Spleen (tissue), 11 donors: Measurements from ENCODE around the gene WDR54. TPM values are rescaled to one million over a fixed set of nuclear protein-coding genes. Genes with fewer than 3 reads are reported as not detected.

Experiments
- DNase-seq: peaks from one replicate; pipeline ENCODE4 v3.0.0-alpha.2; 2020
- H3K27ac ChIP-seq, 8 donors: fragments of 200-600 bp; sonication (generic) in 7 of 8; 1 replicate in 4 of 8; 2 replicates in 4 of 8; pipeline versions ENCODE4 v1.5.0 to v1.8.0; 2016 to 2021; ENCODE audit warnings: inconsistent platforms in 4 of 8, mild to moderate bottlenecking in 4 of 8, moderate library complexity in 1 of 8
- H3K27me3 ChIP-seq, 7 donors: fragments of 200-600 bp; sonication (generic) in 6 of 7; replicated peaks in 1 of 7; 1 replicate in 4 of 7; 2 replicates in 3 of 7; pipeline versions ENCODE4 v1.5.0 to v1.8.0; 2016 to 2021; ENCODE audit warnings: inconsistent platforms in 3 of 7, mild to moderate bottlenecking in 1 of 7
- H3K36me3 ChIP-seq, 6 donors: fragments of 200-600 bp; sonication (generic) in 5 of 6; 1 replicate in 4 of 6; 2 replicates in 2 of 6; pipeline versions ENCODE4 v1.5.0 to v1.8.0; 2016 to 2021; ENCODE audit warnings: inconsistent platforms in 2 of 6
- H3K4me1 ChIP-seq, 6 donors: fragments of 200-600 bp; sonication (generic) in 5 of 6; 1 replicate in 3 of 6; 2 replicates in 3 of 6; pipeline versions ENCODE4 v1.5.0 to v1.8.0; 2016 to 2021; ENCODE audit warnings: inconsistent platforms in 3 of 6
- H3K4me3 ChIP-seq, 8 donors: fragments of 200-600 bp; sonication (generic) in 7 of 8; 1 replicate in 4 of 8; 2 replicates in 4 of 8; pipeline versions ENCODE4 v1.5.0 to v1.8.0; 2016 to 2021; ENCODE audit warnings: inconsistent platforms in 4 of 8, mild to moderate bottlenecking in 4 of 8, moderate library complexity in 2 of 8
- H3K9me3 ChIP-seq, 8 donors: fragments of 200-600 bp; sonication (generic) in 7 of 8; 1 replicate in 4 of 8; 2 replicates in 4 of 8; pipeline versions ENCODE4 v1.5.0 to v1.8.0; 2016 to 2021; ENCODE audit warnings: inconsistent platforms in 4 of 8
- POLR2A ChIP-seq, 3 donors: fragments of 450-650 bp; IDR thresholded peaks; one replicate each; pipeline ENCODE4 v1.5.1; 2017; ENCODE audit warnings: antibody characterized with exemption in 3 of 3, mild to moderate bottlenecking in 1 of 3
- POLR2AphosphoS5 ChIP-seq, 3 donors: sonication (generic); formaldehyde crosslinking; IDR thresholded peaks; one replicate each; pipeline ENCODE4 v1.5.1; 2017; ENCODE audit warnings: antibody characterized with exemption in 3 of 3
- WGBS, 5 donors: extraction: QIAGEN DNeasy Blood & Tissue Kit in 3 of 5; methylation state at CpG; one replicate each; pipeline versions ENCODE4 v1.1.5 to v1.1.7; 2013 to 2018; 5-methylcytosine and 5-hydroxymethylcytosine counted together
- intact Hi-C: fragments of 100-400 bp; cut with DNase I; formaldehyde crosslinking; loops from one replicate; pipeline ENCODE4 v1.15.0; 2023; ENCODE audit warnings: low total_unique reads
- polyA plus RNA-seq, 3 donors: library from polyadenylated mRNA; stranded (reverse); fragments of 200-250 nt; gene quantifications; one replicate each; pipeline ENCODE4 v1.2.1, GENCODE V29; 2013
- total RNA-seq, 7 donors: library from RNA; depleted of rRNA in 3 of 7; stranded (reverse); fragments of >200 nt in 3 of 7; fragmentation: NEBNext Ultra II Directional in 4 of 7; extraction: Animal tissue kit (Norgen Biotek cat#: 25700) in 4 of 7; gene quantifications; one replicate each; pipeline versions ENCODE4 v1.1.0 to v1.2.1, GENCODE V29; 2016 to 2021
- TF ChIP-seq, protein P1 (sequence below), 11 experiments: fragments of 200-600 bp in 7 of 11; fragments of 450-650 bp in 4 of 11; sonication (generic) in 4 of 11; IDR thresholded peaks in 8 of 11; conservative IDR thresholded peaks in 3 of 11; 1 replicate in 7 of 11; 2 replicates in 4 of 11; pipeline versions ENCODE4 v1.4.0 to v1.8.0; 2016 to 2021; ENCODE audit warnings: antibody characterized with exemption in 11 of 11, inconsistent platforms in 4 of 11, mild to moderate bottlenecking in 1 of 11
- donor health status: healthy with polysubstance abuse.
- donor health status: DM: no; HTN: no; CAD: no; lungs with moderate emphysema.
- donor health status: DM: no; HTN: no; CAD: no.
- donor health status: Bipolar disorder and iron deficiency.
- donor health status: healthy.
- donor health status: DM: no; HTN: no; CAD: no.
- donor health status: DM: yes; HTN: yes; CAD: no.

WDR54 gene
- total and polyA plus RNA-seq, 10 donors = 15.1 to 26.0 (median 21.0) TPM

GRCh38 chr2:74438248-74438647 is 16.7 kb downstream of the WDR54 start:
- DNase-seq = peak; percentile 4
- 90 to 100% (median 92%) methylated on average over 1 of the region's 1 CpG for WGBS, 5 donors
- Histone ChIP-seq H3K9me3 (no peaks in the 10 kb centered on the region), H3K4me3 (no peak overlapping the region), H3K36me3 (no peaks in the 10 kb centered on the region), H3K27ac (no peak overlapping the region), H3K27me3 (peaks cover 0 to 42% (median 24%) of the 10 kb centered on the region in 7 donors), H3K4me1 (peaks cover 13 to 57% (median 36%) of the 10 kb centered on the region in 6 donors)
- TF ChIP-seq, protein P1, sequence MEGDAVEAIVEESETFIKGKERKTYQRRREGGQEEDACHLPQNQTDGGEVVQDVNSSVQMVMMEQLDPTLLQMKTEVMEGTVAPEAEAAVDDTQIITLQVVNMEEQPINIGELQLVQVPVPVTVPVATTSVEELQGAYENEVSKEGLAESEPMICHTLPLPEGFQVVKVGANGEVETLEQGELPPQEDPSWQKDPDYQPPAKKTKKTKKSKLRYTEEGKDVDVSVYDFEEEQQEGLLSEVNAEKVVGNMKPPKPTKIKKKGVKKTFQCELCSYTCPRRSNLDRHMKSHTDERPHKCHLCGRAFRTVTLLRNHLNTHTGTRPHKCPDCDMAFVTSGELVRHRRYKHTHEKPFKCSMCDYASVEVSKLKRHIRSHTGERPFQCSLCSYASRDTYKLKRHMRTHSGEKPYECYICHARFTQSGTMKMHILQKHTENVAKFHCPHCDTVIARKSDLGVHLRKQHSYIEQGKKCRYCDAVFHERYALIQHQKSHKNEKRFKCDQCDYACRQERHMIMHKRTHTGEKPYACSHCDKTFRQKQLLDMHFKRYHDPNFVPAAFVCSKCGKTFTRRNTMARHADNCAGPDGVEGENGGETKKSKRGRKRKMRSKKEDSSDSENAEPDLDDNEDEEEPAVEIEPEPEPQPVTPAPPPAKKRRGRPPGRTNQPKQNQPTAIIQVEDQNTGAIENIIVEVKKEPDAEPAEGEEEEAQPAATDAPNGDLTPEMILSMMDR (IDR thresholded peaks at IDR 0.05 in 8 of 11, conservative IDR thresholded peaks at IDR 0.05 in 3 of 11) = no peak
- intact Hi-C loops = no loop called here

- peaks cover 0 to 52% (median 24%) of the 10 kb centered on the region in 7 donors for H3K27me3 ChIP-seq
- peak overlapping the region in 4 of 8 donors; percentile 69 to 74 (median 71) for H3K27ac ChIP-seq
- peak; percentile 61 for DNase-seq
- TF ChIP-seq, protein P1 (IDR thresholded peaks at IDR 0.05 in 8 of 11, conservative IDR thresholded peaks at IDR 0.05 in 3 of 11) = no peak
- TF ChIP-seq POLR2A (IDR thresholded peaks at IDR 0.05) = no peak
- no peak for TF ChIP-seq POLR2AphosphoS5 (IDR thresholded peaks at IDR 0.05)
- H3K4me1 ChIP-seq = peaks cover 13 to 65% (median 38%) of the 10 kb centered on the region in 6 donors
- H3K4me3 ChIP-seq = peak overlapping the region in 7 of 8 donors; percentile 34 to 68 (median 43)
- no peaks in the 10 kb centered on the region for H3K9me3 ChIP-seq
- intact Hi-C loops = no loop called here
- 15 to 48% (median 29%) methylated on average over 3 of the region's 3 CpGs for WGBS, 5 donors
- no peaks in the 10 kb centered on the region for H3K36me3 ChIP-seq
These were observed 17.8 kb downstream of the WDR54 start for GRCh38 chr2:74439373-74439772.

DNA sequence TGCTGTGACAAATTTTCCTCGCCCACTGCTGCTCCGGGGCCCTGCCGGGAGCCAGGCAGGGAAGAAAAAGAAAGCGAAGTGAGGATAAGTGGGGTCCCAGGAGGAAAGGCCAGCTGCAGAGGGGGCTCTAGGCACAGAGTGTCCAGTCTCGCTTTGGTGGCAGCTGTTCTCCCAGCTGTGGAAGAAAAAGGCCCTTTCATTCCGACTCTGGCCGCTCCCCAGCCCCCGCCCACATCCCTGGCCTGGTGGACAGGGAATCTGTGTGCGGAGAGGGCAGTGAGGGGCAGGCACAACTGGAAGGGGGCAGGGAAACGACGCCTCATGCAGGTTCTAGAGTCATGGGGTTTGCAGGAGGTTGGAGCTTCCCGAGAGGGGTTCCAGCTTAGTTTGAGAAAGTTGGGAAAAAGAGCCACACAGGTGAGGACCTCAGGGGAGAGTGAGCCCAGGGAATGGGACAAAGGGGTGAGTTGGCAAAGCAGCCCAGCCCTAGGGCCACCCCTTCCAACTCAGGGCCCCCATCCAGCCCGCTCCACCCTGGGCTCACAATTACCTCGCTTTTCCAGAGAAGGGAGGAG is 18.4 kb downstream of the WDR54 start:
- Histone ChIP-seq H3K27ac (peak overlapping the region; percentile 42 to 74 (median 70)), H3K36me3 (no peaks in the 10 kb centered on the region), H3K4me1 (peaks cover 13 to 65% (median 38%) of the 10 kb centered on the region in 6 donors), H3K9me3 (no peaks in the 10 kb centered on the region), H3K4me3 (peak overlapping the region; percentile 34 to 68 (median 42)), H3K27me3 (peaks cover 0 to 54% (median 24%) of the 10 kb centered on the region in 7 donors)
- DNase-seq = peak; percentile 78
- no peak for TF ChIP-seq POLR2AphosphoS5 (IDR thresholded peaks at IDR 0.05)
- TF ChIP-seq POLR2A (IDR thresholded peaks at IDR 0.05) = no peak
- TF ChIP-seq, protein P1 (IDR thresholded peaks at IDR 0.05 in 8 of 11, conservative IDR thresholded peaks at IDR 0.05 in 3 of 11) = no peak
- intact Hi-C loops = no loop called here
- WGBS, 5 donors = 25 to 42% (median 27%) methylated on average over 11 to 14 of the region's 14 CpGs

- TF ChIP-seq POLR2A (IDR thresholded peaks at IDR 0.05) (no peak), POLR2AphosphoS5 (IDR thresholded peaks at IDR 0.05) (peak; percentile 63 to 83 (median 81))
- TF ChIP-seq, protein P1 (IDR thresholded peaks at IDR 0.05 in 8 of 11, conservative IDR thresholded peaks at IDR 0.05 in 3 of 11) = peak in 10 of 11 experiments; percentile 24 to 64 (median 54)
- peak overlapping the region; percentile 34 to 68 (median 42) for H3K4me3 ChIP-seq
- H3K36me3 ChIP-seq = no peaks in the 10 kb centered on the region
- H3K9me3 ChIP-seq = no peaks in the 10 kb centered on the region
- DNase-seq = peak; percentile 92
- peaks cover 13 to 65% (median 38%) of the 10 kb centered on the region in 6 donors for H3K4me1 ChIP-seq
- intact Hi-C loops = no loop called here
- peaks cover 0 to 54% (median 24%) of the 10 kb centered on the region in 7 donors for H3K27me3 ChIP-seq
- 22 to 36% (median 27%) methylated on average over 29 to 45 of the region's 45 CpGs for WGBS, 5 donors
- H3K27ac ChIP-seq = peak overlapping the region; percentile 42 to 74 (median 70)
These were observed 19.0 kb downstream of the WDR54 start for GRCh38 chr2:74440378-74441169.
